Natural killer cell treated with Interleukin-12 subunit alpha and Interleukin-12 subunit beta and Interleukin-15 and Interleukin-18, amount 100 ng/mL, for 72 hours (primary cell): ENCODE measurements around the gene SCUBE2. TPM values are rescaled to one million over a fixed set of nuclear protein-coding genes. Genes with fewer than 3 reads are reported as not detected.

Experiments used
- ATAC-seq, 2 donors: fragments of 150-1000 bp; cut with Tn5 transposase in 1 of 2; sonication (Bioruptor Pico), chemical (Tn5 transposase) in 1 of 2; 2 replicates each; pipeline ENCODE4 v1.10.0; 2021
- DNase-seq: peaks from one replicate; pipeline ENCODE4 v3.0.0; 2022; ENCODE audit warnings: low spot score
- H3K27ac Mint-ChIP-seq, 2 donors: 1 replicate in 1 of 2; 2 replicates in 1 of 2; pipeline ENCODE4 v1.8.0; 2022; ENCODE audit warnings: mixed read lengths in 2 of 2, mild to moderate bottlenecking in 1 of 2, moderate library complexity in 1 of 2
- H3K27me3 Mint-ChIP-seq, 2 donors: 1 replicate in 1 of 2; 2 replicates in 1 of 2; pipeline ENCODE4 v1.8.0; 2022; ENCODE audit warnings: mixed read lengths in 2 of 2
- H3K36me3 Mint-ChIP-seq: one replicate; pipeline ENCODE4 v1.8.0; 2022; ENCODE audit warnings: mixed read lengths
- H3K4me1 Mint-ChIP-seq, 2 donors: 1 replicate in 1 of 2; 2 replicates in 1 of 2; pipeline ENCODE4 v1.8.0; 2022; ENCODE audit warnings: low read depth in 2 of 2, mixed read lengths in 2 of 2, mild to moderate bottlenecking in 1 of 2
- H3K4me3 Mint-ChIP-seq: one replicate; pipeline ENCODE4 v1.8.0; 2022; ENCODE audit warnings: mixed read lengths
- H3K9me3 Mint-ChIP-seq: 2 replicates; pipeline ENCODE4 v1.8.0; 2022; ENCODE audit warnings: mixed read lengths
- total RNA-seq, 2 donors: library from RNA; stranded (reverse); gene quantifications; one replicate each; pipeline ENCODE4 v1.2.3, GENCODE V29; 2022

The SCUBE2 gene
- total RNA-seq, 2 donors from 2014 or later = 0.40 TPM; not detected in 1

GRCh38 chr11:9059406-9059805, 32.0 kb downstream of the SCUBE2 start:
- H3K4me3 Mint-ChIP-seq = no peak overlapping the region
- ATAC-seq (no peak), DNase-seq (no peak)
- peaks cover 16 to 22% of the 10 kb centered on the region in 2 donors for H3K27me3 Mint-ChIP-seq
- no peaks in the 10 kb centered on the region for H3K9me3 Mint-ChIP-seq
- H3K4me1 Mint-ChIP-seq = peaks cover 0 to 7% of the 10 kb centered on the region in 2 donors
- no peaks in the 10 kb centered on the region for H3K36me3 Mint-ChIP-seq
- H3K27ac Mint-ChIP-seq = no peak overlapping the region

- H3K36me3 Mint-ChIP-seq = no peaks in the 10 kb centered on the region
- peaks cover 13 to 16% of the 10 kb centered on the region in 2 donors for H3K27me3 Mint-ChIP-seq
- no peak overlapping the region for H3K4me3 Mint-ChIP-seq
- no peak for DNase-seq
- no peak for ATAC-seq
- no peak overlapping the region for H3K27ac Mint-ChIP-seq
- H3K9me3 Mint-ChIP-seq = no peaks in the 10 kb centered on the region
- peaks cover 0 to 4% of the 10 kb centered on the region in 2 donors for H3K4me1 Mint-ChIP-seq
Measured at GRCh38 chr11:9057888-9058287, 33.5 kb downstream of the SCUBE2 start.

GRCh38 chr11:9057007-9057406, 34.4 kb downstream of the SCUBE2 start:
- H3K36me3 Mint-ChIP-seq = no peaks in the 10 kb centered on the region
- ATAC-seq (no peak), DNase-seq (no peak)
- no peak overlapping the region for H3K4me3 Mint-ChIP-seq
- H3K27ac Mint-ChIP-seq = no peak overlapping the region
- no peaks in the 10 kb centered on the region for H3K9me3 Mint-ChIP-seq
- H3K27me3 Mint-ChIP-seq = peaks cover 6 to 8% of the 10 kb centered on the region in 2 donors
- peaks cover 0 to 4% of the 10 kb centered on the region in 2 donors for H3K4me1 Mint-ChIP-seq

DNA sequence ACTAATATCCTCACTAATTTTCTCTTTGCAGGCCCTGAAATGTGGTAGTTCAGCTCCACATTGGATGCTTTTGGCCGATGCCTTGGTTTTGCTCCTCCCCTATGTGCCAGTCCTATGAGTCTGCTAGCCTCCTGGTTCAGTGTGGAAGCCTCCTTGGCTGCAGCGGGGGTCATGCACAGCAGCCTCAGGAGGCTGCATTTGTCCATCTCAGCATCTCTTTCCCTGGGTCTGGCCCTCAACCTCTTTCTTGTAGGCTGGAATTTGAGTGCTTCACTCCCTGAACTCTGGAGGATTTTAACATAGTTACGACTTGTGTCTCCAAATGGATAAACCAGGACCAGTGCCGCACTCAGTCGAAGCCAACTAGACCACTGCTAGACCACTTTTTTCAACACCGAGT, 34.9 kb downstream of the SCUBE2 start:
- H3K27me3 Mint-ChIP-seq = peaks cover 6% of the 10 kb centered on the region in 2 donors
- DNase-seq = no peak
- H3K4me1 Mint-ChIP-seq = peaks cover 0 to 4% of the 10 kb centered on the region in 2 donors
- no peak overlapping the region for H3K4me3 Mint-ChIP-seq
- H3K9me3 Mint-ChIP-seq = no peaks in the 10 kb centered on the region
- no peaks in the 10 kb centered on the region for H3K36me3 Mint-ChIP-seq
- no peak overlapping the region for H3K27ac Mint-ChIP-seq
- no peak for ATAC-seq

- Mint-ChIP-seq H3K4me1 (no peaks in the 10 kb centered on the region), H3K27ac (no peak overlapping the region), H3K36me3 (no peaks in the 10 kb centered on the region), H3K27me3 (peaks cover 2 to 6% of the 10 kb centered on the region in 2 donors), H3K9me3 (no peaks in the 10 kb centered on the region), H3K4me3 (no peak overlapping the region)
- ATAC-seq (no peak), DNase-seq (no peak)
Measured at GRCh38 chr11:9053316-9054035, 37.9 kb downstream of the SCUBE2 start.

- no peak for ATAC-seq
- Mint-ChIP-seq H3K4me3 (no peak overlapping the region), H3K27ac (no peak overlapping the region), H3K27me3 (peaks cover 2 to 6% of the 10 kb centered on the region in 2 donors), H3K36me3 (no peaks in the 10 kb centered on the region), H3K4me1 (no peaks in the 10 kb centered on the region), H3K9me3 (no peaks in the 10 kb centered on the region)
- DNase-seq = no peak
Measured at GRCh38 chr11:9052316-9052715, 39.1 kb downstream of the SCUBE2 start.

DNA sequence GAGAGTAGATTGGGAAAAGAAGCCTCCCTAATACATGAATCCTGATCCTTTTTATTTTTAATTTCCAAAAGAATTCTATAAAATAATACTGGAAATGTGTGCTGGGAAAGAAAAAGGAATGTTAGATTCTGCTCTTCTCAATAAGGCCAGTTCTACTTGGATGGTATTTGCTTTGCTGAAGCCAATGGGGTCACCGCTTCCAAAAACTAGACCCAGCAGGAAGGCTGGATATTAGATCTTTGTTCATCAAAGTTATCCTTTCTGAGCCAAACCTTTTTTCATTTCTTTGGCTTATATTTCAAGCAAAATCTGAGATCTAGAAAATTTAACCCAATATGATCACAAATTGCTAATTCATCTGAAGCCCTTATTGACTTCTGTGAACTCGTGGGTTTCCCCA, 41.4 kb downstream of the SCUBE2 start:
- H3K27me3 Mint-ChIP-seq = peaks cover 2 to 9% of the 10 kb centered on the region in 2 donors
- H3K27ac Mint-ChIP-seq = no peak overlapping the region
- no peaks in the 10 kb centered on the region for H3K4me1 Mint-ChIP-seq
- H3K9me3 Mint-ChIP-seq = no peaks in the 10 kb centered on the region
- DNase-seq = no peak
- no peak for ATAC-seq
- no peaks in the 10 kb centered on the region for H3K36me3 Mint-ChIP-seq
- H3K4me3 Mint-ChIP-seq = no peak overlapping the region

DNA sequence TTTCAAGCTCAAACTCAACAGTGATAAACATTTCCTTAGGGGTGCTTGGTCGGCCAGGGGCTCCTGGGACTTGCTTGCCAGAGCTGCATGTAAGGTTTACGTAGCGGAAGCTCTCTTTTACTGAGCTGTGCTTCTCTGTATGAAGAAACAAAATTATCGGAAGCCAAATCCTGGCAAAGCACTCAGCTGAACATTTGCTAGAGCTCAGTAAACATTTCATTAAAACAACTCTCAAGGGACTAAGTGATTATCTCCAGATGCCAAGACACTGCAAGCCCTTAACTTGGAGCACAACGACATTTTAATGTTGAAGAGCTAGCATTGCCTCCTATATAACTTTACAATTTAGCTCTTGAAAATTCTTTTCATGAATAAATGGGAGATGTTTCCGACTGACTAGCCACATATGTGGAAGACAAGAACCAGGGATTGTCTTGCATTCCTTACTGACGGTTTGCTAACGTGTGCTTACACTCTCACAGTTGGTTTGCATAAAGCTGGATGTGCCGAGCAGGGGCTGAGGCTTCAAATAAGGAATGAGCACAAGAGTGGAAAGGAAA, 43.4 kb downstream of the SCUBE2 start:
- Mint-ChIP-seq H3K4me1 (no peaks in the 10 kb centered on the region), H3K36me3 (no peaks in the 10 kb centered on the region), H3K27me3 (peaks cover 7 to 10% of the 10 kb centered on the region in 2 donors), H3K9me3 (no peaks in the 10 kb centered on the region), H3K27ac (no peak overlapping the region), H3K4me3 (no peak overlapping the region)
- no peak for DNase-seq
- ATAC-seq = no peak

DNA sequence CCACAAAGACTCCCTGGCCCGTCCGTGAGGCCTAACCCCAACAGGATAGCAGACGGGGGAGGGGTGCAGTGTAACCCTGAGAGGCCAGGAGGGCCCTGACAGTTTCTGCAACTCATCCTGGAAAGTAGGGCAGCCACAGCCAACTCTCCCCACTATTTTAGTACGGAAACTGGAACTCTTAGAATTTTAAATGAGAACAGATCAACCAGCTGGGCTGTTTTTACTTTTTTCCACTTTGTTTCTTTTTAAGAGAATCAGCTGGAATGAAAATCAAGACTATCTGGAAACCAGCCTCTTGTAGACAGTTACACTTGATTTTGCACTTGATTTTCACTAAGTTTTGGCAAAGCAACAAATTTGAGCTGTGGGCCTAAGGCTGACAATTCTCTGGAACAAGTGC, 44.9 kb downstream of the SCUBE2 start:
- Mint-ChIP-seq H3K27ac (no peak overlapping the region), H3K36me3 (no peaks in the 10 kb centered on the region), H3K9me3 (no peaks in the 10 kb centered on the region), H3K4me1 (no peaks in the 10 kb centered on the region), H3K27me3 (peaks cover 7 to 10% of the 10 kb centered on the region in 2 donors), H3K4me3 (no peak overlapping the region)
- DNase-seq (no peak), ATAC-seq (no peak)

DNA sequence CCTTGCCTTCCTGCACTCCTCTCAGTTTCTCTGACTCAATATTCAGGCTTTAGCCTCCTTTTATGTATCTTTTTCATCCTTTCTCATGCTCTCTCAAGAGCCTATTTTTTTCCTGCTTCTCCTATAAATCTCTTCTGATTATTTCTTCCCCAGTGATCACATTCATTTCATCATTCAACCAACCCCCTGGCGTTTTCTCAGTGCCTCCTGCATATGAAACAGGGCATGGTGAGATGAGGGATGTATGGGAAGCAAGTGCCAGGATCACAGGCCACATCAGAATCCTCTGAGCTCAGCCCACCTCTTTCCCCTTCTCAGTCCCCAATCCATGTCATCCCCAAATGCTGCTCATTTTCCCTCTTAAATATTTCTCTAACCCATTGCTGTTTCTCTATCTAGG, 48.9 kb downstream of the SCUBE2 start:
- Mint-ChIP-seq H3K9me3 (no peaks in the 10 kb centered on the region), H3K4me3 (no peak overlapping the region), H3K27me3 (peaks cover 9 to 27% of the 10 kb centered on the region in 2 donors), H3K27ac (no peak overlapping the region), H3K36me3 (no peaks in the 10 kb centered on the region), H3K4me1 (no peaks in the 10 kb centered on the region)
- no peak for DNase-seq
- ATAC-seq = no peak

GRCh38 chr11:9041747-9042146, 49.7 kb downstream of the SCUBE2 start:
- Mint-ChIP-seq H3K4me1 (no peaks in the 10 kb centered on the region), H3K9me3 (no peaks in the 10 kb centered on the region), H3K27ac (no peak overlapping the region), H3K27me3 (peaks cover 9 to 27% of the 10 kb centered on the region in 2 donors), H3K36me3 (no peaks in the 10 kb centered on the region), H3K4me3 (no peak overlapping the region)
- DNase-seq = no peak
- ATAC-seq = no peak

- ATAC-seq = no peak
- H3K36me3 Mint-ChIP-seq = no peaks in the 10 kb centered on the region
Measured at GRCh38 chr11:9040410-9040809, 51.0 kb downstream of the SCUBE2 start.

GRCh38 chr11:9039863-9040262, 51.5 kb downstream of the SCUBE2 start:
- DNase-seq (no peak), ATAC-seq (no peak)
- Mint-ChIP-seq H3K9me3 (no peaks in the 10 kb centered on the region), H3K27me3 (peaks cover 8 to 23% of the 10 kb centered on the region in 2 donors), H3K36me3 (no peaks in the 10 kb centered on the region), H3K4me3 (no peak overlapping the region), H3K27ac (no peak overlapping the region), H3K4me1 (no peaks in the 10 kb centered on the region)

More at GRCh38 chr11:9040410-9040809, 51.0 kb downstream of the SCUBE2 start:
- DNase-seq = no peak
- Mint-ChIP-seq H3K4me3 (no peak overlapping the region), H3K4me1 (no peaks in the 10 kb centered on the region), H3K9me3 (no peaks in the 10 kb centered on the region), H3K27ac (no peak overlapping the region), H3K27me3 (peaks cover 9 to 27% of the 10 kb centered on the region in 2 donors)

- Mint-ChIP-seq H3K27ac (no peak overlapping the region), H3K9me3 (no peaks in the 10 kb centered on the region), H3K4me3 (no peak overlapping the region), H3K27me3 (peaks cover 5 to 19% of the 10 kb centered on the region in 2 donors), H3K36me3 (no peaks in the 10 kb centered on the region), H3K4me1 (no peaks in the 10 kb centered on the region)
- ATAC-seq = no peak
- DNase-seq = no peak
Measured at GRCh38 chr11:9039198-9039597, 52.2 kb downstream of the SCUBE2 start.
